PC-9 (cell line): ENCODE data around the gene ZFX.

Source experiments
- EZH2 ChIP-seq: fragments of 200-600 bp; sonication (generic); IDR thresholded peaks from 2 replicates; pipeline ENCODE4 v1.8.0; 2017; ENCODE audit warnings: antibody characterized with exemption, low read depth
- TF ChIP-seq, protein P1 (sequence below): fragments of 200-600 bp; sonication (generic); conservative IDR thresholded peaks from 2 replicates; pipeline ENCODE4 v1.6.1; 2017; ENCODE audit warnings: mixed run types, antibody characterized with exemption, mild to moderate bottlenecking, moderate library complexity

- TF ChIP-seq, protein P1, sequence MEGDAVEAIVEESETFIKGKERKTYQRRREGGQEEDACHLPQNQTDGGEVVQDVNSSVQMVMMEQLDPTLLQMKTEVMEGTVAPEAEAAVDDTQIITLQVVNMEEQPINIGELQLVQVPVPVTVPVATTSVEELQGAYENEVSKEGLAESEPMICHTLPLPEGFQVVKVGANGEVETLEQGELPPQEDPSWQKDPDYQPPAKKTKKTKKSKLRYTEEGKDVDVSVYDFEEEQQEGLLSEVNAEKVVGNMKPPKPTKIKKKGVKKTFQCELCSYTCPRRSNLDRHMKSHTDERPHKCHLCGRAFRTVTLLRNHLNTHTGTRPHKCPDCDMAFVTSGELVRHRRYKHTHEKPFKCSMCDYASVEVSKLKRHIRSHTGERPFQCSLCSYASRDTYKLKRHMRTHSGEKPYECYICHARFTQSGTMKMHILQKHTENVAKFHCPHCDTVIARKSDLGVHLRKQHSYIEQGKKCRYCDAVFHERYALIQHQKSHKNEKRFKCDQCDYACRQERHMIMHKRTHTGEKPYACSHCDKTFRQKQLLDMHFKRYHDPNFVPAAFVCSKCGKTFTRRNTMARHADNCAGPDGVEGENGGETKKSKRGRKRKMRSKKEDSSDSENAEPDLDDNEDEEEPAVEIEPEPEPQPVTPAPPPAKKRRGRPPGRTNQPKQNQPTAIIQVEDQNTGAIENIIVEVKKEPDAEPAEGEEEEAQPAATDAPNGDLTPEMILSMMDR = no peak
- TF ChIP-seq EZH2 = no peak
Measured at GRCh38 chrX:24169211-24169610, 19.7 kb downstream of the ZFX start.
